Stimulated activated CD4-positive, alpha-beta T cell treated with anti-CD3 and anti-CD28 coated beads, TNF-alpha, amount 100 ng/mL, for 24 hours (primary cell): Measurements from ENCODE around the gene RAB4B.
"Not testable (repeated sequence)": the region's sequence is repeated elsewhere in the genome, so short reads cannot be mapped to it uniquely, and the experiment has no call there.

Experiments used
- DNase-seq, 3 experiments: peaks; one replicate each; pipeline ENCODE4 v3.0.0-alpha.2; 2020; ENCODE audit warnings: low read depth in 3 of 3

Gene RAB4B

DNA sequence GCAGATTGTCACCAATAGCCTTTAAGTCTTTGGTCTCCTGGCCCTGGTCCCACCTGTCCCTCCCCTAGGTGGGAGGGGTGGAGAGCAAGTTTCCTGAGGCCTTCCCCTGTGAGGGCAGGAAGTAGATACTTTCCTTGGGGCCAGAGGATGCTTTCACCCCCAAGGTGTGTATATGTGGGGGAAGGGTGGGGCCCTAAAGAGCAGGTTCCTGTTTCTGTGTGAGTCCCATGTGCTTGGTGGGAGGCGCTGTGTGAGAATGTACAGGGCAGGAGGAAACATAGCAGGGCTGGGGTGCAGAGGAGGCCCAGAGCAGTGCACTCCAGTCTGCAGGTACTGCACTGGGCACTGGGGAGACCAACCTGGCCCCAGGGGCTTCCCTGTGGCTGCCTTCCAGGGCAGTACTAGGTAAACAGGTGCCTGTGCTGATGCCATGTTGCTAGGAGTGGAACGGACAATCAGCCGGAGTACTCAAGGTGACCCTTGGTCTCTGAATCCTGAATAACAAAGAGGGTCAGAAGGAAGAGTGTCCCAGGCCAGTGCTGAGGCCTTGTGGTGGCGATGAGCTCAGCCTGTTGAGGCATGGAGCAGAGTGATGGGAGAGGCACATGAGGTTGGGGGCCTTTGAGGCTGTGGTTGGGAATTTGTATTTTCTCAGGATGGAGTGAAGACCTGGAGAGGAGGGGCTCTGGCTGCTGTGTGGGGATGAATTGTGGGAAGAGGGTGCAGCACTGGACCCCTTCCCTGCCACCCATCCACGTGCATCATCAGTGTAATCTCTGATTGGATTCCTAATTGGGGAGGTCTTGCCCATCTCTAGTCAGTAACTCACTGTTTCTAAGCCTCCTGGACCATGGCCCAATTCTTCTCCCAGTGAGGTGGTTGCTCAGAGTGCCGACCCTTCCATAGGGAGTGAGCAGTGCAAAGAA, 26.1 kb downstream of the RAB4B start:
- DNase-seq = peak in 1 of 3 experiments; percentile 49

GRCh38 chr19:40804783-40805242, 26.8 kb downstream of the RAB4B start:
- DNase-seq = no peak

GRCh38 chr19:40805258-40805868, 27.3 kb downstream of the RAB4B start:
- DNase-seq = peak in 1 of 3 experiments; percentile 29

DNA sequence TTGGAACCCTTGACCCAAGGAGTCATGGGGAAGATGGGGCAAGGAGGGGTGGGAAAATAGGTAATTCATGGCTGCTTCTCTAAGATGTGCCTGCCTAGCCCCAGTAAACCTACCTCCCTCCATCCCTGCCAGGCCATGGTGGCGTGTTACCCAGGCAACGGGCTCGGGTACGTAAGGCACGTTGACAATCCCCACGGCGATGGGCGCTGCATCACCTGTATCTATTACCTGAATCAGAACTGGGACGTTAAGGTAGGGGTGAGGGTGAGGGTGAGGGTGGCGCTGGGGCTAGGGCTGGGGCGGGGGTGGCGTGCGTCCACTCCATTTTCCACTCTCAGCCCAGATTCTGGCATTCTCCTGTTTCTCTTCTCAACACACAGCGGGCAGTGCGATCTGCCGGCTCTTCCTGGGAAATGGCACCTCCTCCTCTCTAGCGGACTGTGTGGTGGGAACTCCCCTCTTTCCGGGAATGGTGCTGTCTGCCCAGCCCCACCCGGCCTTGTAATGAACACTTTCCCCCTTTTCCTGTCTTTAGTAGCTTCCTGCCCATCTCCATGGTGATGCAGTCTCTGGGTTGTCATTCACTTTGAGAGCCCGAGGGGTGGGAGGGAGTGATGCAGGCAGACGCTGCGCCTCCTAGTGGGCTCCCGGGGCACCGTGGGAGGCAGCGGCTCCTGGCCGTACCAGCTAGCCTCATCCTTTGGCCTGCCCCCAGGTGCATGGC, 28.5 kb downstream of the RAB4B start:
- DNase-seq = peak; percentile 62 to 76 (median 62)

DNA sequence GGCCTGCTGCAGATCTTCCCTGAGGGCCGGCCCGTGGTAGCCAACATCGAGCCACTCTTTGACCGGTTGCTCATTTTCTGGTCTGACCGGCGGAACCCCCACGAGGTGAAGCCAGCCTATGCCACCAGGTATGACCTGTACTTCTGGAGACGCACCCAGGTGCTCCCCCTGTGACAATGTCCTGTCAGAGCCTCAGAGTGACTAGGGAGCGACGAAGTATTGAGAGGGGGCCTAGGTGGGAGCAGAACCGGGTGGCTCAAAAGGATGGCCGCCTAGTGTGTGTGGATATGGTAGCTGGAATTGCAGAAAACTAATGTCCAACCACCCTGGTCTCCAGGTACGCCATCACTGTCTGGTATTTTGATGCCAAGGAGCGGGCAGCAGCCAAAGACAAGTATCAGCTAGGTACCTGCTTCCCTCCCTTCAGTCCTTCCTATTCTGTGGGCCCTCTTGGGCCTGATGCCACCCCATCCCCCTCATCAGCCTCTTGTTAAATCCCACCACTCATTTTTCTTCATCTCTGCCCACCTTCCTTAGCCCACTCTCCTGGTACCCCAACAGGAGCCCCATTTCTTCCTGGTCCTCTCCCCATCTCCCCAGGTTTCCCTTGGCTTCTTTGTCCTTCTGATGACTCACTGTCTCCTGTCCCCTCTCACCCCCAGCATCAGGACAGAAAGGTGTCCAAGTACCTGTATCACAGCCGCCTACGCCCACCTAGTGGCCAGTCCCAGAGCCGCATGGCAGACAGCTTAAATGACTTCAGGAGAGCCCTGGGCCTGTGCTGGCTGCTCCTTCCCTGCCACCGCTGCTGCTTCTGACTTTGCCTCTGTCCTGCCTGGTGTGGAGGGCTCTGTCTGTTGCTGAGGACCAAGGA, 29.3 kb downstream of the RAB4B start:
- DNase-seq = no peak

GRCh38 chr19:40808021-40808325, 29.9 kb downstream of the RAB4B start:
- DNase-seq = no peak

- no peak for DNase-seq
Measured at GRCh38 chr19:40808497-40808896, 30.4 kb downstream of the RAB4B start.

GRCh38 chr19:40809358-40810086, 31.5 kb downstream of the RAB4B start:
- DNase-seq = no peak

DNA sequence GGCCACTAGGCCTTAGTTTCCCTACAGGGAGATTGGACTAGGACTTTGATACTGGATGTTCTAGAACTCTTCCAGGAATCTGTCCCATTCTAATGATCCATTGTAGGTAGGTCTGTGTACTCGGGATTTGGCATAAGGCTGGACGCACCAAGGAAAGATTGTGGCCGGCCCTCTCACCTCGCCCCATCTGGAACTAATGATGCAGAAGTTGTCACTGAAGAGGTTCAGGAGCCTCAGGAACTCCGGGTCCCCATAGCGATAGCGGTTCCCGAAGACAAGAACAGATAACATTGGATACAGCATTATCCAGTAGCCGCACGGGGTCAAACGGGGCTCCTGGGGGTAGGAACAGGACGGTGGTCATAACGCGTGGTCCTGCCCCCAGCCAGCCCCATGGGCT, 32.1 kb downstream of the RAB4B start:
- no peak for DNase-seq

- peak in 1 of 3 experiments; percentile 48 for DNase-seq
Measured at GRCh38 chr19:40810649-40811408, 32.8 kb downstream of the RAB4B start.

- no peak for DNase-seq
Measured at GRCh38 chr19:40811478-40812341, 33.7 kb downstream of the RAB4B start.

DNA sequence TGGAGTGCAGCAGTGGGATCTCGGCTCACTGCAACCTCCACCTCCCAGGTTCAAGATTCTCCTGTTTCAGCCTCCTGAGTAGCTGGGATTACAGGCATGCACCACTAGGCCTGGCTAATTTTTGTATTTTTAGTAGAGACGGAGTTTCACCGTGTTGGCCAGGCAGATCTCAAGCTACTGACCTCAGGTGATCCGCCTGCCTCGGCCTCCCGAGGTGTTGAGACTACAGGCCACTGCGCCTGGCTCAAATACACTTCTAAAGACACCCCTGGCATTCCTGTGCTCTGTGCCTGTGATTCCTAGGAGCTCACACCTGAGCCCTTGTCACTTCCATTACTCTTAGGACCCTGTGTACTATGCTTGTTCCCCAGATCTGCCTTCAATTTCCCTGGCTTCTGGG, 34.5 kb downstream of the RAB4B start:
- DNase-seq = not testable (repeated sequence)

GRCh38 chr19:40813182-40813581, 35.1 kb downstream of the RAB4B start:
- DNase-seq = no peak

- DNase-seq = no peak
Measured at GRCh38 chr19:40815223-40815622, 37.2 kb downstream of the RAB4B start.

GRCh38 chr19:40818480-40819399, 40.7 kb downstream of the RAB4B start:
- peak; percentile 49 to 74 (median 61) for DNase-seq

GRCh38 chr19:40819479-40820234, 41.6 kb downstream of the RAB4B start:
- peak in 2 of 3 experiments; percentile 44 to 51 for DNase-seq

GRCh38 chr19:40822161-40822560, 44.1 kb downstream of the RAB4B start:
- DNase-seq = no peak
